Measurements from ENCODE around the gene UVRAG. TPM values are rescaled to one million over a fixed set of nuclear protein-coding genes. Genes with fewer than 3 reads are reported as not detected.

UVRAG gene
- total RNA-seq, 2 donors from 2014 or later = 12.8 to 13.7 TPM

GRCh38 chr11:75938543-75938942, 123.5 kb downstream of the UVRAG start:
- no peak for DNase-seq
- Histone ChIP-seq H3K27ac (no peak overlapping the region), H3K9me3 (no peaks in the 10 kb centered on the region), H3K27me3 (no peaks in the 10 kb centered on the region), H3K4me3 (no peak overlapping the region), H3K36me3 (no peaks in the 10 kb centered on the region), H3K4me1 (no peaks in the 10 kb centered on the region), H3K9ac (ENCODE audit: low read depth in 2 of 2, low read length in 2 of 2) (no peak overlapping the region)
- intact Hi-C loops (cut with DNase I) = no loop called here
- no peak for TF ChIP-seq CTCF (IDR thresholded peaks at IDR 0.05)

- DNase-seq = no peak
- Histone ChIP-seq H3K27ac (no peak overlapping the region), H3K9me3 (no peaks in the 10 kb centered on the region), H3K4me3 (no peak overlapping the region), H3K9ac (ENCODE audit: low read depth in 2 of 2, low read length in 2 of 2) (no peak overlapping the region), H3K4me1 (no peaks in the 10 kb centered on the region), H3K36me3 (no peaks in the 10 kb centered on the region), H3K27me3 (no peaks in the 10 kb centered on the region)
- TF ChIP-seq CTCF (IDR thresholded peaks at IDR 0.05) = no peak
- intact Hi-C loops (cut with DNase I) = no loop called here
These were observed 124.5 kb downstream of the UVRAG start for GRCh38 chr11:75939516-75939915.

GRCh38 chr11:75939992-75940391, 125.0 kb downstream of the UVRAG start:
- no peak overlapping the region for H3K4me3 ChIP-seq
- no peak overlapping the region for H3K27ac ChIP-seq
- no peak for TF ChIP-seq CTCF (IDR thresholded peaks at IDR 0.05)
- H3K36me3 ChIP-seq = no peaks in the 10 kb centered on the region
- H3K9ac ChIP-seq (ENCODE audit: low read depth in 2 of 2, low read length in 2 of 2) = no peak overlapping the region
- H3K4me1 ChIP-seq = no peaks in the 10 kb centered on the region
- DNase-seq = no peak
- no peaks in the 10 kb centered on the region for H3K27me3 ChIP-seq
- H3K9me3 ChIP-seq = no peaks in the 10 kb centered on the region
- intact Hi-C loops (cut with DNase I) = no loop called here

- H3K27me3 ChIP-seq = no peaks in the 10 kb centered on the region
- H3K27ac ChIP-seq = no peak overlapping the region
- H3K36me3 ChIP-seq = no peaks in the 10 kb centered on the region
- no peaks in the 10 kb centered on the region for H3K9me3 ChIP-seq
- no peak overlapping the region for H3K9ac ChIP-seq (ENCODE audit: low read depth in 2 of 2, low read length in 2 of 2)
- TF ChIP-seq CTCF (IDR thresholded peaks at IDR 0.05) = no peak
- no peak for DNase-seq
- H3K4me3 ChIP-seq = no peak overlapping the region
- intact Hi-C loops (cut with DNase I) = no loop called here
- H3K4me1 ChIP-seq = peaks cover 3% of the 10 kb centered on the region
These were observed 125.9 kb downstream of the UVRAG start for GRCh38 chr11:75940911-75941310.

- DNase-seq = no peak
- no peak overlapping the region for H3K9ac ChIP-seq (ENCODE audit: low read depth in 2 of 2, low read length in 2 of 2)
- no peaks in the 10 kb centered on the region for H3K27me3 ChIP-seq
- peaks cover 11% of the 10 kb centered on the region for H3K4me1 ChIP-seq
- intact Hi-C loops (cut with DNase I) = no loop called here
- no peak overlapping the region for H3K27ac ChIP-seq
- H3K36me3 ChIP-seq = no peaks in the 10 kb centered on the region
- no peak overlapping the region for H3K4me3 ChIP-seq
- TF ChIP-seq CTCF (IDR thresholded peaks at IDR 0.05) = no peak
- no peaks in the 10 kb centered on the region for H3K9me3 ChIP-seq
These were observed 129.5 kb downstream of the UVRAG start for GRCh38 chr11:75944515-75944914.

GRCh38 chr11:75945446-75945845, 130.4 kb downstream of the UVRAG start:
- Histone ChIP-seq H3K4me3 (no peak overlapping the region), H3K4me1 (peaks cover 11% of the 10 kb centered on the region), H3K27ac (no peak overlapping the region), H3K9me3 (no peaks in the 10 kb centered on the region), H3K27me3 (no peaks in the 10 kb centered on the region), H3K9ac (ENCODE audit: low read depth in 2 of 2, low read length in 2 of 2) (no peak overlapping the region), H3K36me3 (no peaks in the 10 kb centered on the region)
- TF ChIP-seq CTCF (IDR thresholded peaks at IDR 0.05) = no peak
- DNase-seq = no peak
- intact Hi-C loops (cut with DNase I) = no loop called here
